Anterior cingulate cortex (tissue), 58 donors: Measurements from ENCODE around the gene SRGN.

Source experiments
- DNase-seq, 58 donors: peaks; one replicate each; lab custom pipeline; 2025; lab: John Stamatoyannopoulos, UW

SRGN gene

DNA sequence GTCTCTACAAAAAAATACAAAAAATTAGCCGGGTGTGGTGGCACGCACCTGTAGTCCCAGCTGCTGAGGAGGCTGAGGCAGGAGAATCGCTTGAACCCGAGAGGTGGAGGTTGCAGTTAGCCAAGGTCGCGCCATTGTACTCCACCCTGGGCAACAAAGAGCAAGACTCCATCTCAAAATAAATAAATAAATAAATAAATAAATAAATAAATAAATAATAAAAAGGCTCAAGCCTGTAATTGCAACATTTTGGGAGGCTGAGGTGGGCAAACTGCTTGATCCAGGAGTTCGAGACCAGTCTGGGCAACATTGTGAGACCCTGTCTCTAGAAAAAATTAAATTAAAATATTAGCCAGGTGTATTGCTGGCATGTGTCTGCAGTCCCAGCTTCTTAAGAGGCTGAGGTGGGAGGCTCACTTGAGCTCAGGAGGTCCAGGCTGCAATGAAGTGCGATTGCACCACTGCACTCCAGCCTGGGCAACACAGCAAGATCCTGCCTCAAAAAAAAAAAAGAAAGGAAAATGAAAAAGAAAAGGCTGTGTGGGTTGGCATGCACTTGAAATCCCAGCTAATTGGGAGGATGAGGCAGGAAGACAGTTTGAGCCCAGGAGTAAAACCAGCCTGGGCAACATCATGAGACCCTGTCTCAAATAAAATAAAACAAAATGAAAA lies 27.6 kb upstream of the SRGN start:
- DNase-seq, result no peak

DNA sequence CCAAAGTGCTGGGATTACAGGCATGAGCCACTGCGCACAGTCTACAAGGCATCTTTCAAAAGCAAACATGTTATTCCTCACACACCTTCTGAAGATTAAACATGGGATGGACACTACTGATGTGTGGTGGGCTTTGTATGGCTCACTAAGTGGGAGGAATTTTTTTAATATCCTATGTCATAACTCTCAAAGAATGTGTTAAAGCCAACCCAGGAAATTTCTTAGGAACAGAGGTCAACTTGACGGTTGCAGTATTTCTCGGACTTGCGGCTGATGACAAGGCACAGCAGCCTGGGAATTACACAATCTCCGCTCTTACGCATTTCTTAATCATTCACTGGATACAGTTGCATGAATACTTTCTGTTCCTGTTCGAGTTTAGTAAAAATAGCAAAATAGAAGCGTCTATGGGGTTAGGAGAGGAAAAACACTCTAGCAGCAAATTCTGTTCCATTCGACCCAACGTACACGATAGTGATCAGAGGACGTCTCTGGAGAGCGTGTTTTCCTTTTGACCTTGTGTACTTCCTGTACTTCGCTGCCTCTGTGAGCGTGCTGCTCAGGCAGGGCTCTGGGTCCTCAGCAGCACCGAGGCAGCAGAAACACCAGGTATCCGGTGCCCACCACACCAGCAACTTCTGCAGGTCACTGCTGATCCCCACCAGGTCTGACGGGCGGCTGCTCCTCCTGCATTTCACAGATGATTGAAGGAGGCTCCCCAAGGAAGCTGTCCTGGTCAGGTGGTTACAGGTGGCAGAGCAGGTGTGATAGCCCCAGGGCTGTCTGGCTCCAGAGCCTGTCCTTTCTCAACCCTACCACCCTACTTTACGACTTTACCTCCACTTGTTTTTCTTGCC lies 26.4 kb upstream of the SRGN start:
- DNase-seq, result peak in 8 of 58 donors; percentile 7 to 74 (median 25)

- DNase-seq, result no peak
Observed at GRCh38 chr10:69062901-69063300, 25.0 kb upstream of the SRGN start.

GRCh38 chr10:69064762-69065328 lies 23.1 kb upstream of the SRGN start:
- DNase-seq, result no peak

- DNase-seq, result peak in 1 of 58 donors; percentile 9
Observed at GRCh38 chr10:69065406-69066361, 22.2 kb upstream of the SRGN start.

DNA sequence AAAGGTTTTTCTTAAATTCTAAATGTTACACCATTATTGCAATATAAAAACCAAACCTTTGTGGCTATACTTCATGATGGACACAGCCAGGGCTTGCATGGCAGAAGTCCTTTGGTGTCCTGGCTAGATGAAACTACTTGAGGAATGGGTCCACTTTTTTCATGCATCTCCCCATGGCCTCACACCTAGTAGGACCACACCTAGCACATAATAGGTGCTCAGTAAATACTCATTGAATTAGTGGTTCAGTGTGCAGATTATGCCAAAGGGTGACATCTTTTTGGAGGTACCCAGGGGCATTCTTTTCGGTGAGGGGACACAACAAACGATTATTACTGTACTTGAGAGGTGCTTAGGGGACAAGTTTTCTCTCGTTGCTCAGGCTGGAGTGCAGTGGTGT lies 20.7 kb upstream of the SRGN start:
- no peak for DNase-seq

DNA sequence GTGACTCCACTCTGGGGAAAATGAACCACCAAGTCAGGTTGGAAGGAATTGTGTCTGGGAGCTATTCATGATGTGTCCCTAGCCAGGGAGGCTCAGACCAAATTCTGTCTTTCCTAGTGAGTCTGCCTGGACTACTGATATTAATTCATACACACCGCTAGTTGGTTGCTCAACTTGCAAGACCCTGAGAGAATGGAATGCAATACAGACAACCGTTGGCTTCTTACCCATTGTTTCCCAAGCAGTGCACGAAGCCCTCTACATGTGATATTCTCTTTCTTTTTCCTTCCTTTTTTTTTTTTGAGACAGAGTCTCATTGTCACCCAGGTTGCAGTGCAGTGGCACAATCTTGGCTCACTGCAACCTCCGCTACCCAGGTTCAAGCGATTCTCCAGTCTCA lies 19.4 kb upstream of the SRGN start:
- no peak for DNase-seq

DNA sequence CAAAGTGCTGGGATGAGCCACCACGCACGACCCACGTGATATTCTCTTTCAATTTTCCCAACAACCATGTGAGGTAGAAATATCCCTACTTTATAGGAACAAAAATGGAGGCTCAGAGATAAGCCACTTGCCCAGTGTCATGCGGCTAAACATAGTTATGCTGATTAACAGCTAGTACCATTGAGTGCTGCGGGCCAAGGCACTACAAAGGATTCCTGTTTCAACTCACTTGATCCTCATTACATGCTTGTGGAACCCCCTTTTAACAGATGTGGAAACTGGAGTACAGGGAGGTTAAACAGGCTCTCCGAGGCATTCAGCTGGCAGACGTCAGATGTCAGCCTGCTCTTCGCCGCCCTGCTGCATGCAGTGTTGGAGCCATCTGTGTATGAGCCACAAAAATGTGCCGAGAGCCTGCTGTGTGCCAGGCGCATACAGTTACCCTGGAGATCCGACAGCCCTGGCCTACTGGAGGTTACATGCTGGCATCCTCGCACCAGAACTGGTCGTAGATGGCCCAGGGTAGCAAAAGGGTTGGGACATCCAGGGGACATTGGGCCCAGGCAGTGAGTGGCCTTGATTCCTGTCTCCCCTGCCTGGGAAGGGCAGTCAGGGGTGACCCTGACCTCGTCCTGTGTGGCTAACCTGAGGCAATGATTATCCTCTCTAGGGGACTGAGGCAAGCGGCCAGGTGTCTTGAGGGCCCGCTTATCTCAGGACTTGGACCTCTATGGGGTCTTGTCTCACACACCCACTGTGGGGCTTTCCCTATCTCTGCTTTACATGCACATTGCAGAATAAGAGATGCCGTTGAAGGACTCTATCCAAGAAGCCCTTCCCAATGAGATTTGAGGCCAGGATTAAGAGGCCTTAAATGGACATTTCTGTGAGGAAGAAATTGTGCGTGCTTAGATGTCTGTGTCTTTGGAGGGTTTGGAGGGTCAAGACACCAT lies 18.5 kb upstream of the SRGN start:
- DNase-seq, result no peak

- no peak for DNase-seq
Observed at GRCh38 chr10:69070951-69071350, 17.0 kb upstream of the SRGN start.

GRCh38 chr10:69071610-69072009 lies 16.3 kb upstream of the SRGN start:
- DNase-seq, result no peak

DNA sequence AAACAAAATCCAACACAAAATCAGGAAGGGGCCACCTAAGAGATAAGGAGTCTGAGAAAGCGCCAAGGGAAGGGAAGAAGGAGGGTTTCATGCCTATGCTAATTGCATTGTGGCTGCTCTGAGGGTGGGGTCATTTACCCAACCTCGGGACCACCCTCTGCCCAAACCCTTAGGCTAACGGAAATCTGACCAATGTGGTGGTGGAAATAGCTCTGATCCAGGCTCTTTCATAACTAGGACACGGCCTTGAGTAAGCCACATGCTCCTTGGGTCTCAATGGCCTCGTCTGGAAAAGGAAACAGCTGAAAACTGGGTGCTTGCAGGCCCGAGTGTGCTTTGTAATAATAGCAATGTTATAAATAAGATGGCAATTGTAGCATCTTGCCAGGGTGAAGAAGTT lies 14.9 kb upstream of the SRGN start:
- DNase-seq, result no peak

GRCh38 chr10:69073736-69074364 lies 14.1 kb upstream of the SRGN start:
- DNase-seq, result no peak

GRCh38 chr10:69074532-69074931 lies 13.4 kb upstream of the SRGN start:
- DNase-seq, result no peak

DNA sequence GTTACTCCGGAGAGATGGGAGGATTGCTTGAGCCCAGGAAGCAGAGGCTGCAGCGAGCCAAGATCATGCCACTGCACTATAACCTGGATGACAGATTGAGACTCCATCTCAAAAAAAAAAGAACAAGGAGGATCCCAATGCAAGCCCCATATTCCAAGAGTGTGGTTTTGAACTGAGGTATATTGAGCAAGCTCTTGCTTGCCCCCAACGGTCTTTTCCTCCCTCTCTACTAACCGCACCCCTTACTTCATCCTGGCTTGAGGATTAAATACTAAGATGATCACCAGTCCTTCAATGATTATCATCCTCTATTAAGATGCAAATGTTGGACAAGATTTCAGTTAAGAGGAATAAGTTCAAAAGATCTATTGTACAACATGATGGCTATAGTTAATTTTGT lies 12.5 kb upstream of the SRGN start:
- DNase-seq, result no peak

GRCh38 chr10:69078311-69078710 lies 9.6 kb upstream of the SRGN start:
- no peak for DNase-seq

DNA sequence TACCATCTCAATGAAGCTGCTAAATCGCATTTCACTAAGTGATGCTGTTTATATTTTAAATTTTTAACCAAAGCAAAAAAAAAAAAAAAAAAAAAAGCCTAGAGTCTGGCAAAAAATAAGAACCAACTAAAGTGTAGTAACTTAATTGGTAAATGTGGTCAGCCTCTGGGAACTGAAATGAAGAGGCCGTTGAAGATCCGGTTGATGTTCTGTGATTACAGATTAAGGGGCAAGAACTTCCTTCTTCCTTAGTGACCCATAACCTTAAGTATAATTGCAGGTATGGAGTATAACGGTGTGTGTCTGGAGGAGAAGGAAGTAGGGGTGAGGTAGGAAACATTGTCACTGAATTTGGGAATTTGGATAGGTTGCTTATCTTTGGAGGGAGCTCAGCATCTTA lies 7.7 kb upstream of the SRGN start:
- no peak for DNase-seq

GRCh38 chr10:69086001-69086509 lies 1.8 kb upstream of the SRGN start:
- DNase-seq, result no peak

GRCh38 chr10:69088471-69088769 lies 517 bp downstream of the SRGN start:
- no peak for DNase-seq
